H1 (cell line): ENCODE results near the gene PDZRN3. TPM values are rescaled to one million over a fixed set of nuclear protein-coding genes. Genes with fewer than 3 reads are reported as not detected.

ENCODE experiments used
- ASH2L ChIP-seq: fragments of 200-600, 300-600 bp; sonication (generic); IDR thresholded peaks from one replicate; pipeline ENCODE4 v1.7.1; 2017; ENCODE audit warnings: low read length
- SP2 ChIP-seq: IDR thresholded peaks from 2 replicates; pipeline ENCODE4 v1.6.1; 2012; ENCODE audit warnings: mild to moderate bottlenecking, low read length, inconsistent platforms
- TAF7 ChIP-seq: optimal IDR thresholded peaks from 2 replicates; pipeline ENCODE3; 2011; ENCODE audit warnings: low read depth, mild to moderate bottlenecking, inconsistent platforms, low read length, moderate library complexity, borderline replicate concordance
- polyA plus RNA-seq, 7 experiments: library from polyadenylated mRNA; depleted of rRNA in 3 of 7; stranded (reverse) in 5 of 7; unstranded in 2 of 7; fragments of >200 nt in 5 of 7; fragments of 200-250 nt in 2 of 7; gene quantifications; 1 replicate in 5 of 7; 2 replicates in 1 of 7; 4 replicates in 1 of 7; pipeline versions ENCODE4 v1.2.1 to v1.2.3, GENCODE V29; 2011 to 2013; ENCODE audit warnings: missing spikeins in 2 of 7, mixed read lengths in 2 of 7
- total RNA-seq: library from RNA; stranded (reverse); fragmentation: NEBNext Ultra II Directional; extraction: Animal tissue kit (Norgen Biotek cat#: 25700); gene quantifications from 2 replicates; pipeline ENCODE4 v1.2.1, GENCODE V29; 2021
- TF ChIP-seq, protein P1 (sequence below): fragments of 300-600 bp; sonication (generic); IDR thresholded peaks from 2 replicates; pipeline ENCODE4 v1.7.1; 2012; ENCODE audit warnings: low read length, moderate library complexity, mild to moderate bottlenecking, inconsistent platforms; ENCODE audit not compliant: insufficient replicate concordance

The PDZRN3 gene
- total and polyA plus RNA-seq, 2 of the 8 experiments (the other 6 are each of a cell fraction or from before 2014, with no cell fraction given) = 4.2 to 20.5 TPM

DNA sequence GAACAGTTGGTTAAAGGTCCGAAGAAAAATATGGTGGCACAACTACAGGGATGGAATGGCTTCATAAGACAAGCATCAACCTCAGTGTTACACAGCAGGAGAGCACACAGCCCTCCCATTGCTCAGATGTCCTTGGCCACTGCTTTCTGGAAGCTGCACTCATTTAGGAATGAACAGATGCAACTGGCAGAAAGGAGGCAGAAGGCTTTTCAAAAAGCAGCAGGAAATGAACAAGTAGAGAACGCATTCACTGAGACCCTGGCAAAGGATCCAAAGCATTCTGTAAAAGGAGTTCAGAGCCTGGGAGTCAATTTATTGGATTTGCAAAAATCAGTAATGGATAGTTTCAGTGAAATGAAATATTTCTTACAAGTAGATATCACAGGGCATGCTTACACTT lies 101.1 kb downstream of the PDZRN3 start (continued):
- no peak for TF ChIP-seq TAF7
- TF ChIP-seq, protein P1, sequence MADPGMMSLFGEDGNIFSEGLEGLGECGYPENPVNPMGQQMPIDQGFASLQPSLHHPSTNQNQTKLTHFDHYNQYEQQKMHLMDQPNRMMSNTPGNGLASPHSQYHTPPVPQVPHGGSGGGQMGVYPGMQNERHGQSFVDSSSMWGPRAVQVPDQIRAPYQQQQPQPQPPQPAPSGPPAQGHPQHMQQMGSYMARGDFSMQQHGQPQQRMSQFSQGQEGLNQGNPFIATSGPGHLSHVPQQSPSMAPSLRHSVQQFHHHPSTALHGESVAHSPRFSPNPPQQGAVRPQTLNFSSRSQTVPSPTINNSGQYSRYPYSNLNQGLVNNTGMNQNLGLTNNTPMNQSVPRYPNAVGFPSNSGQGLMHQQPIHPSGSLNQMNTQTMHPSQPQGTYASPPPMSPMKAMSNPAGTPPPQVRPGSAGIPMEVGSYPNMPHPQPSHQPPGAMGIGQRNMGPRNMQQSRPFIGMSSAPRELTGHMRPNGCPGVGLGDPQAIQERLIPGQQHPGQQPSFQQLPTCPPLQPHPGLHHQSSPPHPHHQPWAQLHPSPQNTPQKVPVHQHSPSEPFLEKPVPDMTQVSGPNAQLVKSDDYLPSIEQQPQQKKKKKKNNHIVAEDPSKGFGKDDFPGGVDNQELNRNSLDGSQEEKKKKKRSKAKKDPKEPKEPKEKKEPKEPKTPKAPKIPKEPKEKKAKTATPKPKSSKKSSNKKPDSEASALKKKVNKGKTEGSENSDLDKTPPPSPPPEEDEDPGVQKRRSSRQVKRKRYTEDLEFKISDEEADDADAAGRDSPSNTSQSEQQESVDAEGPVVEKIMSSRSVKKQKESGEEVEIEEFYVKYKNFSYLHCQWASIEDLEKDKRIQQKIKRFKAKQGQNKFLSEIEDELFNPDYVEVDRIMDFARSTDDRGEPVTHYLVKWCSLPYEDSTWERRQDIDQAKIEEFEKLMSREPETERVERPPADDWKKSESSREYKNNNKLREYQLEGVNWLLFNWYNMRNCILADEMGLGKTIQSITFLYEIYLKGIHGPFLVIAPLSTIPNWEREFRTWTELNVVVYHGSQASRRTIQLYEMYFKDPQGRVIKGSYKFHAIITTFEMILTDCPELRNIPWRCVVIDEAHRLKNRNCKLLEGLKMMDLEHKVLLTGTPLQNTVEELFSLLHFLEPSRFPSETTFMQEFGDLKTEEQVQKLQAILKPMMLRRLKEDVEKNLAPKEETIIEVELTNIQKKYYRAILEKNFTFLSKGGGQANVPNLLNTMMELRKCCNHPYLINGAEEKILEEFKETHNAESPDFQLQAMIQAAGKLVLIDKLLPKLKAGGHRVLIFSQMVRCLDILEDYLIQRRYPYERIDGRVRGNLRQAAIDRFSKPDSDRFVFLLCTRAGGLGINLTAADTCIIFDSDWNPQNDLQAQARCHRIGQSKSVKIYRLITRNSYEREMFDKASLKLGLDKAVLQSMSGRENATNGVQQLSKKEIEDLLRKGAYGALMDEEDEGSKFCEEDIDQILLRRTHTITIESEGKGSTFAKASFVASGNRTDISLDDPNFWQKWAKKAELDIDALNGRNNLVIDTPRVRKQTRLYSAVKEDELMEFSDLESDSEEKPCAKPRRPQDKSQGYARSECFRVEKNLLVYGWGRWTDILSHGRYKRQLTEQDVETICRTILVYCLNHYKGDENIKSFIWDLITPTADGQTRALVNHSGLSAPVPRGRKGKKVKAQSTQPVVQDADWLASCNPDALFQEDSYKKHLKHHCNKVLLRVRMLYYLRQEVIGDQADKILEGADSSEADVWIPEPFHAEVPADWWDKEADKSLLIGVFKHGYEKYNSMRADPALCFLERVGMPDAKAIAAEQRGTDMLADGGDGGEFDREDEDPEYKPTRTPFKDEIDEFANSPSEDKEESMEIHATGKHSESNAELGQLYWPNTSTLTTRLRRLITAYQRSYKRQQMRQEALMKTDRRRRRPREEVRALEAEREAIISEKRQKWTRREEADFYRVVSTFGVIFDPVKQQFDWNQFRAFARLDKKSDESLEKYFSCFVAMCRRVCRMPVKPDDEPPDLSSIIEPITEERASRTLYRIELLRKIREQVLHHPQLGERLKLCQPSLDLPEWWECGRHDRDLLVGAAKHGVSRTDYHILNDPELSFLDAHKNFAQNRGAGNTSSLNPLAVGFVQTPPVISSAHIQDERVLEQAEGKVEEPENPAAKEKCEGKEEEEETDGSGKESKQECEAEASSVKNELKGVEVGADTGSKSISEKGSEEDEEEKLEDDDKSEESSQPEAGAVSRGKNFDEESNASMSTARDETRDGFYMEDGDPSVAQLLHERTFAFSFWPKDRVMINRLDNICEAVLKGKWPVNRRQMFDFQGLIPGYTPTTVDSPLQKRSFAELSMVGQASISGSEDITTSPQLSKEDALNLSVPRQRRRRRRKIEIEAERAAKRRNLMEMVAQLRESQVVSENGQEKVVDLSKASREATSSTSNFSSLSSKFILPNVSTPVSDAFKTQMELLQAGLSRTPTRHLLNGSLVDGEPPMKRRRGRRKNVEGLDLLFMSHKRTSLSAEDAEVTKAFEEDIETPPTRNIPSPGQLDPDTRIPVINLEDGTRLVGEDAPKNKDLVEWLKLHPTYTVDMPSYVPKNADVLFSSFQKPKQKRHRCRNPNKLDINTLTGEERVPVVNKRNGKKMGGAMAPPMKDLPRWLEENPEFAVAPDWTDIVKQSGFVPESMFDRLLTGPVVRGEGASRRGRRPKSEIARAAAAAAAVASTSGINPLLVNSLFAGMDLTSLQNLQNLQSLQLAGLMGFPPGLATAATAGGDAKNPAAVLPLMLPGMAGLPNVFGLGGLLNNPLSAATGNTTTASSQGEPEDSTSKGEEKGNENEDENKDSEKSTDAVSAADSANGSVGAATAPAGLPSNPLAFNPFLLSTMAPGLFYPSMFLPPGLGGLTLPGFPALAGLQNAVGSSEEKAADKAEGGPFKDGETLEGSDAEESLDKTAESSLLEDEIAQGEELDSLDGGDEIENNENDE = no peak
- TF ChIP-seq ASH2L = no peak
- TF ChIP-seq SP2 = no peak
